Stimulated activated CD8-positive, alpha-beta memory T cell treated with anti-CD3 and anti-CD28 coated beads, Interleukin-2, amount 100 ng/mL, for 1 hour (primary cell): Measurements from ENCODE around the gene ZC2HC1C.
A peak's percentile ranks its signal among the peaks of the same experiment; 100 is the strongest.
"Not testable (repeated sequence)": the region's sequence is repeated elsewhere in the genome, so short reads cannot be mapped to it uniquely, and the experiment has no call there.

Experiments
- DNase-seq, 2 donors: peaks; one replicate each; pipeline ENCODE4 v3.0.0-alpha.2; 2020; ENCODE audit warnings: low read depth in 2 of 2

ZC2HC1C gene

GRCh38 chr14:75053396-75054291 lies 15.8 kb upstream of the ZC2HC1C start:
- no peak for DNase-seq

GRCh38 chr14:75054421-75054820 lies 15.0 kb upstream of the ZC2HC1C start:
- no peak for DNase-seq

DNA sequence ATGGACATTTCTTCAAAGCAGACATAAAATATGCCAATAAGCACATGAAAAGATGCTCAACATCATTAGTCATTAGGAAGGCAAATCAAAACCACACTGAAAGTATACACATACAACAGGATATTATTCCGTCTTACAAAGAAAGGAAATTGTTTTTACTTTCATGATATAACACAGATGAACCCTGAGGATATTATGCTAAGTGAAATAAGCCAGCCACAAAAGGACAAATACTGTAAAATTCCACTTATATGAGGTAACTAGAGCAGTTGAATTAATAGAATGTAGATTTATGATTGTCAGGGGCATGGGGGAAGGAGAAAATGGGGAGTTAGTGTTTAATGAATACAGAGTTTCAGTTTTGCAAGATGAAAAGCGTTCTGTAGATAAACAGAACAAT lies 9.8 kb upstream of the ZC2HC1C start:
- no peak for DNase-seq

- no peak for DNase-seq
Observed at GRCh38 chr14:75060420-75060819, 9.0 kb upstream of the ZC2HC1C start.

DNA sequence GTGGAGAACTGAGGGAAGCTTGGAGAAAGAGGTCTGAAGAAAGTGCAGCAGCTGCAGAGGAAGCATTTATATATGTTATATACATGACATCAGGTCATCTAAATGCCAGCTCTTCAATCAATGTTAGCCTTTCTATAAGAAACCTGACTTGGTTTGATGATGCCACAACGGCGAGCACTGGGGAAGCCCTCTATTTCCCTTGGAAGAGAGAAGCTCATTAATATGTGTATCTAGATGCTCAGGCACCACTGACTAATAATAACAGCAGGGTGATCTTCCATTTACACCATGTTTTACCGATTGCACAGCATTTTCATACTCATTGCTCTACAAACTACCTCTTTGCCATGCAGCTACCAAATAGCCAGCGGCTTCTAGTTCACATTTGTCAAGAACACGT lies 6.4 kb upstream of the ZC2HC1C start:
- no peak for DNase-seq

GRCh38 chr14:75063491-75064204 lies 5.8 kb upstream of the ZC2HC1C start, which contains the start of gene ACYP1:
ACYP1 (minus strand) TSS chr14:75064024; CDS start chr14:75063553, 471 bp downstream.
- DNase-seq, result peak; percentile 82 to 83

DNA sequence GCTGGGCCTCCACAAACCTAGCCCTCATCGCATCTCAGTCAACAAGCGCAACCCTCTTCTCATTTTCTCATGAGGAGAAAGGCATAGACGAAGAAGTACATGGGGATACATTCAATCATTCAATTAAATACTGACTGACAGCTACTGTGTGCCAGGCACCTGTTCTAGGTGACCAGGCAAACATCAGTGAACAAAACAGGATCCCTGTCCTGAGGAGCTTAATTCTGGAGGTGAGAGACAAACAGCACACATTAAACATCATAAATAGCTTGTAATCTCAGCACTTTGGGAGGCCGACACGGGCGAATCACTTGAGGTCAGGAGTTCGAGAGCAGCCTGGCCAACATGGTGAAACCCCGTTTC lies 5.3 kb upstream of the ZC2HC1C start:
- DNase-seq, result no peak

- no peak for DNase-seq
Observed at GRCh38 chr14:75066691-75067090, 2.8 kb upstream of the ZC2HC1C start.

GRCh38 chr14:75067212-75067611 lies 2.2 kb upstream of the ZC2HC1C start:
- no peak for DNase-seq

- not testable (repeated sequence) for DNase-seq
Observed at GRCh38 chr14:75067765-75068164, 1.7 kb upstream of the ZC2HC1C start.

DNA sequence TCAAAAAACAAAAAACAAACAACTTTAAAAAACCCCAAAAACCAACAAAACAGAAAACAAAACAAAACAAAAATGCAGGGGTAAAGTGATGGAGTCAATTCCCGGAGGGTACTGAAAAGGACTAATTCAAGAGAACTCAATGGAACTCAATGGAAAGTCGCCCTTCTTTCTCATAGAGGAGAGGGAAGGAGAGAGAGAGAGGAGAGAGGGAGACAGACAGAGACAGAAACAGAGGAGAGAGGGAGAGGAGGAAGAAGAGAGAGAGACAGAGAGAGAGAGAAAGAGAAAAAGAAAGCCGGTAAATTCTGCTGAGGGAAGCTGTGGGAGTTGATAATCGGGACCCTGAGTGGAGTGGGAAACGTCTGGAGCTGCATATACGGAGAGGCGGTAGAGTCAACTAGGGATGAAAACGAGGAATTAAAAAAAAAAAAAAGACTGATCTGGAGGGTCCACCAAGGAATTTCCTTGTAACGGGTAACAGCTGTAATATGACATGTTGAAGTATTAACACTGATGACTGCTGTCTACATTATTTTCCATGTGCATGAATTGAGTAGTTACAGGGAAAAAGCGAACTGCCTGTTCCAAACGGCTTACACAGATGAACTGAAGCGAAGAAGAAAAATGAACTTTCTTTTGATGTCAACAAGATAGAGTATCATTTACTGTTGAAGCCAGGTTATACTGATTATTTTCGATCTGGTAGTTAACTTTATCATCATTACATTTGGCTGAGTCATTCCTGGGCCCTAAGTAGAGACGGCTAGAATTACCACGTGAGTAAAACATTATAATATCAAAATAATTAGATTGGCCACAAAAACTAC lies 934 bp upstream of the ZC2HC1C start:
- no peak for DNase-seq

GRCh38 chr14:75069811-75070145 lies 337 bp downstream of the ZC2HC1C start:
- no peak for DNase-seq

GRCh38 chr14:75070383-75070782 lies 942 bp downstream of the ZC2HC1C start:
- no peak for DNase-seq

DNA sequence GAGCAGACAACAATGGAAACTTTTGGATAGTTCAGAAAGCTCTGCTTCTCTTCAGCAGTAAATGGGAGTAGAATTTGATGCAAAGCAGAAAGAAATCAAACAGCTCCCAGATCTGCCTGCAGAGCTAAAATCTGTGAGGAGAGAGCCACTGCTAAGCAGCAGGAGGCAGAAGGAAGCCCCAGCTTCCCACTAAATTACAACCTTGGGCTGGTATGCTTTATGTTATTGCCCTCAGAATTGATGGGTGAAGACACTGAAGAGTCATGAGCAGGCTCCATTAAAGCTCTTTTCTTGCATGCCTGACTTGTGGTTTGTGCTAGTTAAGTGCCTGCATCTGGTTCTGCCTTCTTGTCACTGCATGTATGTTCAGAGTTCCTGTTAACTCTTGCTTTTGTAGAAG lies 8.4 kb downstream of the ZC2HC1C start:
- DNase-seq, result no peak

DNA sequence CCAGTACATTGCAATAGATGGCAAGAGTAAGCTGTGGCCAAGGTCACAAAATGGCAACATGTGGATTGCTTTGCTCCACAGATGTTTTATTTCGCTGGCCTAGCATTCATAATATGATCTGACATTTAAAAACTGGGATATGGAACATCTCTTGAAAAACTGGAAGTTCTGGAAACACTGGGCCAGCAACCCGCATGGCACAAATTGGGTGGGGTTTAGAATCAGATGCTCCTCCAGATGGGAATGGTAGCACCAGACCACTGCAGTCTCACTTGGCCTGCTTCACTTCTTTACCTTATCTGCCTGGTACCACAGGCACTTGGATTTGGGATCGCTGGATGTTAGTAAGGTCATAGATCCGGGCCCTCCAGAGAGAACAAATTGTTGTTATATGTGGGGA lies 10.1 kb downstream of the ZC2HC1C start:
- no peak for DNase-seq

- no peak for DNase-seq
Observed at GRCh38 chr14:75081660-75082229, 12.3 kb downstream of the ZC2HC1C start.

DNA sequence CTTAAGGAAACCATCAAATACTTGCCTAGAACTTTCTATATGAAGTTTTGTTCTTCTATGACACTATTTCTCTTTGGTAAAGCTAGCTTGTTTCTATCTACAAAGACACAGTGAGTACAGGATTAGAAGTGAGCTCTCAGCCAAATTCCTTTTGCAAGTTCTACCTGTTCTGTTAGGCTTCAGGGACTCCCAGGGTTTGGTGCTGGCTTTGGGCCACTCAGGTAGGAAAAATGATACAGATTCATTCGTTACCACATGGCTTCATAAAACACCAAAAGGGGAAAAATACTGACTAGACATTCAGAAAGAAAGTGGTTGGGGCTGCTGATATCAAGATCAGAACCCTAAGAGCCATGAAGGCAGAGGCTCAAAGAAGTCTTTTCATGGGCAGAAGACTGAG lies 13.8 kb downstream of the ZC2HC1C start:
- no peak for DNase-seq

GRCh38 chr14:75084513-75084912 lies 15.1 kb downstream of the ZC2HC1C start:
- DNase-seq, result no peak

- no peak for DNase-seq
Observed at GRCh38 chr14:75088153-75088552, 18.7 kb downstream of the ZC2HC1C start.

DNA sequence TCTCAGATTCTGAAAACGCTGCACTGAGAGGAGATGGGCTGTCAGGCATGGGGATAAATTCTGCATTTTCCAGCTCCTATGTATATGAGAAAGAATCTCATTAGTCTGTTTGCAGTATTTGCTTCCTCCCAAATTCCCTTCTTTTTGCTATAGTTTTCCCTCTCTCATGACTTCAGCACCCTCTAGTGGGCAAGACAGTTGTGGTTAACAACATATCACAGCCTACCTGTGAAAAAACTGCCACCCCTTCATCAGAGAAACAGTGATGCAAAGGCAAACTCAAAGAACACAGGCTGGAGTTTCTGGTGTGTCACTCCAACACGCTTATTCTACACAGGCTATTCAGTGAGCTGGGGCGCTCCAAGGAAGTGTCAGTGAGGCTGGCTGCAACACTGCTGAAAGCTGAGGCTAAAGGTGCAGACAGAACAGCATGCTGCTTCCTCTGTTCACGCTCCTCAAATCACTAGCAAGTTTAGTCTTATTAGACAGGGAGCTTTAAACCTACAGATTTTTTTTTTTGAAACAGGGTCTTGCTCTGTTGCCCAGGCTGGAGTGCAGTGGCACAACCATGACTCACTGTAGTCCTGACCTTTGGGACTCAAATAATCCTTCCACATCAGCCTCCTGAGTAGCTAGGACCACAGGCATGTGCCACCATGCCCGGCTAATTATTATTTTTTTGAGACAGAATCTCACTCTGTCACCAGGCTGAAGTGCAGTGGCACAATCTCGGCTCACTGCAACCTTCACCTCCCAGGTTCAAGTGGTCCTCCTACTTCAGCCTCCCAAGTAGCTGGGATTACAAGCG lies 19.3 kb downstream of the ZC2HC1C start:
- no peak for DNase-seq

DNA sequence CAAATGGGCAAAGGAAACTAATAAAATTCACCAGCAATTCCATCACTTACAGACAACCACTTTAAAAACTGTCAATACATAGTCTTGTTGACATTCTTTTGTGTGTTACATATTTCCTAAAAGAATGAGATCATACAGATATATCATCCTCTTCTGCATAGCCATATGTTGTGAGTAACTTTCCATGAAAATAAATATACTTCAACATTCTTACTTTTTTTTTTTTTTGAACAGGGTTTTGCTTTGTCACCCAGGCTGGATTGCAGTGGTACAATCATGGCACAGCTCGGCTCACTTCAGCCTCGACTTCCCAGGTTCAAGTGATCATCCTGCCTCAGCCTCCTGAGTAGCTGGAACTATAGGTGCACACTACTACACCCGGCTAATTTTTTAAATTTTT lies 20.9 kb downstream of the ZC2HC1C start:
- no peak for DNase-seq
